SK-N-SH treated with all-trans-retinoic acid at 6 μM for 48 hours (cell line): Measurements from ENCODE around the gene EEA1.
"Not testable (repeated sequence)": the region's sequence is repeated elsewhere in the genome, so short reads cannot be mapped to it uniquely, and the experiment has no call there.

Source experiments
- ATAC-seq: fragments of 200-7000 bp; cut with Tn5 transposase; 3 replicates; pipeline ENCODE4 v1.9.1; 2020; ENCODE audit warnings: mild to moderate bottlenecking, moderate library complexity
- ARNTL ChIP-seq: fragments of 450-650 bp; formaldehyde crosslinking; IDR thresholded peaks from 2 replicates; pipeline ENCODE4 v1.5.0; 2020; ENCODE audit warnings: low read depth, mild to moderate bottlenecking, moderate library complexity, borderline replicate concordance
- BACH2 ChIP-seq: fragments of 250-450 bp; sonication (Bioruptor Pico); IDR thresholded peaks from 2 replicates; pipeline ENCODE4 v1.9.0; 2021; ENCODE audit warnings: mild to moderate bottlenecking, borderline replicate concordance
- CREB5 ChIP-seq: fragments of 250-450 bp; sonication (Bioruptor Pico); IDR thresholded peaks from 2 replicates; pipeline ENCODE4 v1.5.1; 2020; ENCODE audit warnings: low read depth, mild to moderate bottlenecking, moderate library complexity
- CSDC2 ChIP-seq: fragments of 250-450 bp; sonication (Bioruptor Pico); IDR thresholded peaks from 2 replicates; pipeline ENCODE4 v1.5.0; 2020; ENCODE audit warnings: mild to moderate bottlenecking, moderate library complexity
- CSRNP3 ChIP-seq: fragments of 250-450 bp; sonication (Bioruptor Pico); IDR thresholded peaks from 2 replicates; pipeline ENCODE4 v1.5.1; 2021; ENCODE audit warnings: mild to moderate bottlenecking, moderate library complexity
- ESRRG ChIP-seq: fragments of 250-450 bp; sonication (Bioruptor Pico); IDR thresholded peaks from 2 replicates; pipeline ENCODE4 v1.6.1; 2021; ENCODE audit warnings: mild to moderate bottlenecking
- GLIS3 ChIP-seq: fragments of 250-450 bp; sonication (Bioruptor Pico); IDR thresholded peaks from 2 replicates; pipeline ENCODE4 v1.5.0; 2020; ENCODE audit warnings: mild to moderate bottlenecking, moderate library complexity
- ISL1 ChIP-seq: fragments of 250-450 bp; sonication (Bioruptor Pico); IDR thresholded peaks from 2 replicates; pipeline ENCODE4 v2.1.2; 2022; ENCODE audit warnings: mild to moderate bottlenecking, moderate library complexity
- PATZ1 ChIP-seq: fragments of 250-450 bp; sonication (Bioruptor Pico); IDR thresholded peaks from 2 replicates; pipeline ENCODE4 v1.8.0; 2020; ENCODE audit warnings: mild to moderate bottlenecking, moderate library complexity, borderline replicate concordance
- POU6F1 ChIP-seq: fragments of 250-450 bp; sonication (Bioruptor Pico); IDR thresholded peaks from 2 replicates; pipeline ENCODE4 v1.8.0; 2021; ENCODE audit warnings: low read depth, mild to moderate bottlenecking, moderate library complexity, borderline replicate concordance
- PPARA ChIP-seq: fragments of 250-450 bp; sonication (Bioruptor Pico); IDR thresholded peaks from 2 replicates; pipeline ENCODE4 v1.5.0; 2020; ENCODE audit warnings: mild to moderate bottlenecking, borderline replicate concordance
- RARB ChIP-seq: fragments of 250-450 bp; sonication (Bioruptor Pico); IDR thresholded peaks from 2 replicates; pipeline ENCODE4 v1.8.0; 2021; ENCODE audit warnings: mild to moderate bottlenecking, moderate library complexity
- TCF4 ChIP-seq: fragments of 250-450 bp; sonication (Bioruptor Pico); IDR thresholded peaks from 2 replicates; pipeline ENCODE4 v1.8.0; 2021; ENCODE audit warnings: mild to moderate bottlenecking, moderate library complexity, borderline replicate concordance
- TOX ChIP-seq: fragments of 250-450 bp; sonication (Bioruptor Pico); IDR thresholded peaks from 2 replicates; pipeline ENCODE4 v1.8.0; 2021; ENCODE audit warnings: mild to moderate bottlenecking, moderate library complexity, borderline replicate concordance
- ZC3H10 ChIP-seq: fragments of 250-450 bp; sonication (Bioruptor Pico); IDR thresholded peaks from 2 replicates; pipeline ENCODE4 v1.5.1; 2021; ENCODE audit warnings: mild to moderate bottlenecking, moderate library complexity
- ZFP3 ChIP-seq: fragments of 250-450 bp; sonication (Bioruptor Pico); IDR thresholded peaks from 2 replicates; pipeline ENCODE4 v1.5.0; 2020; ENCODE audit warnings: mild to moderate bottlenecking, moderate library complexity
- ZFP30 ChIP-seq: fragments of 450-650 bp; formaldehyde crosslinking; IDR thresholded peaks from 2 replicates; pipeline ENCODE4 v1.5.0; 2022; ENCODE audit warnings: mild to moderate bottlenecking, moderate library complexity
- ZNF70 ChIP-seq: fragments of 450-650 bp; formaldehyde crosslinking; IDR thresholded peaks from 2 replicates; pipeline ENCODE4 v1.5.0; 2020; ENCODE audit warnings: mild to moderate bottlenecking, moderate library complexity
- ZNF8 ChIP-seq: fragments of 450-650 bp; formaldehyde crosslinking; IDR thresholded peaks from 2 replicates; pipeline ENCODE4 v1.5.0; 2020; ENCODE audit warnings: mild to moderate bottlenecking, moderate library complexity

EEA1 gene

GRCh38 chr12:92977326-92977725, 48.2 kb upstream of the EEA1 start (continued):
- TF ChIP-seq CREB5 (CRISPR knock-in tag) (no peak), ISL1 (CRISPR knock-in tag) (no peak), PATZ1 (CRISPR knock-in tag) (no peak), PPARA (CRISPR knock-in tag) (no peak)

GRCh38 chr12:92974759-92975158, 45.7 kb upstream of the EEA1 start:
- TF ChIP-seq ISL1 (CRISPR knock-in tag) (no peak), CSRNP3 (no peak), ARNTL (CRISPR knock-in tag) (no peak), ZFP30 (CRISPR knock-in tag) (no peak), GLIS3 (CRISPR knock-in tag) (no peak), ZFP3 (CRISPR knock-in tag) (no peak), BACH2 (CRISPR knock-in tag) (no peak)
- ATAC-seq = no peak

GRCh38 chr12:92973614-92974013, 44.5 kb upstream of the EEA1 start:
- TF ChIP-seq POU6F1 (CRISPR knock-in tag) (no peak), GLIS3 (CRISPR knock-in tag) (no peak), ZC3H10 (CRISPR knock-in tag) (no peak), RARB (CRISPR knock-in tag) (no peak), ARNTL (CRISPR knock-in tag) (no peak), BACH2 (CRISPR knock-in tag) (no peak)
- no peak for ATAC-seq

GRCh38 chr12:92971859-92972524, 42.9 kb upstream of the EEA1 start:
- no peak for TF ChIP-seq GLIS3 (CRISPR knock-in tag)
- 0 out of 2 replicates have a peak, but pooled peaks have one; percentile 5 for TF ChIP-seq ISL1 (CRISPR knock-in tag)
- no peak for TF ChIP-seq ZFP30 (CRISPR knock-in tag)
- TF ChIP-seq CSDC2 (CRISPR knock-in tag) = no peak
- TF ChIP-seq, all 23 proteins: peak for 1
- peak; percentile 78 for ATAC-seq

- no peak for ATAC-seq
- TF ChIP-seq POU6F1 (CRISPR knock-in tag) (no peak), PPARA (CRISPR knock-in tag) (no peak), ZFP30 (CRISPR knock-in tag) (no peak), CSRNP3 (no peak), TOX (CRISPR knock-in tag) (no peak), CSDC2 (CRISPR knock-in tag) (no peak), PATZ1 (CRISPR knock-in tag) (no peak), GLIS3 (CRISPR knock-in tag) (no peak), ISL1 (CRISPR knock-in tag) (no peak), ESRRG (CRISPR knock-in tag) (no peak), ZNF8 (no peak), ZNF70 (CRISPR knock-in tag) (no peak), TCF4 (no peak)
These were observed 39.2 kb upstream of the EEA1 start for GRCh38 chr12:92968176-92968813.

GRCh38 chr12:92964378-92964777, 35.3 kb upstream of the EEA1 start:
- not testable (repeated sequence) for ATAC-seq
